Hepatocyte (in vitro differentiated cells): ENCODE data around the gene POLG. TPM values are rescaled to one million over a fixed set of nuclear protein-coding genes. Genes with fewer than 3 reads are reported as not detected.
"Not testable (repeated sequence)": the region's sequence is repeated elsewhere in the genome, so short reads cannot be mapped to it uniquely, and the experiment has no call there.

Experiments used
- DNase-seq: peaks from one replicate; pipeline ENCODE4 v3.0.0-alpha.2; 2016; ENCODE audit warnings: low spot score
- H2AFZ ChIP-seq: fragments of 200-600 bp; sonication (generic); 2 replicates; pipeline ENCODE4 v1.6.0; 2016; ENCODE audit warnings: antibody characterized with exemption, mild to moderate bottlenecking
- H3K27ac ChIP-seq: fragments of 200-600 bp; sonication (generic); 2 replicates; pipeline ENCODE4 v1.5.1; 2016; ENCODE audit warnings: mild to moderate bottlenecking
- H3K27me3 ChIP-seq: fragments of 200-600 bp; sonication (generic); 2 replicates; pipeline ENCODE4 v1.6.1; 2016
- H3K36me3 ChIP-seq: fragments of 200-600 bp; sonication (generic); replicated peaks from 2 replicates; pipeline ENCODE4 v1.5.1; 2016; ENCODE audit warnings: low read depth; ENCODE audit not compliant: insufficient read depth
- H3K4me1 ChIP-seq: fragments of 200-600 bp; sonication (generic); 2 replicates; pipeline ENCODE4 v1.5.1; 2016; ENCODE audit warnings: mild to moderate bottlenecking, moderate library complexity; ENCODE audit not compliant: insufficient read depth
- H3K4me2 ChIP-seq: fragments of 200-600 bp; sonication (generic); 2 replicates; pipeline ENCODE4 v1.6.0; 2016
- H3K4me3 ChIP-seq: fragments of 200-600 bp; sonication (generic); 2 replicates; pipeline ENCODE4 v1.5.1; 2016; ENCODE audit warnings: mild to moderate bottlenecking
- H3K79me2 ChIP-seq: fragments of 200-600 bp; sonication (generic); 2 replicates; pipeline ENCODE4 v1.6.0; 2017; ENCODE audit warnings: mild to moderate bottlenecking
- H3K9me2 ChIP-seq: fragments of 200-600 bp; sonication (generic); replicated peaks from 2 replicates; pipeline ENCODE4 v1.6.0; 2017; ENCODE audit warnings: mild to moderate bottlenecking; ENCODE audit not compliant: insufficient read depth
- H3K9me3 ChIP-seq: fragments of 200-600 bp; sonication (generic); 2 replicates; pipeline ENCODE4 v1.5.1; 2016; ENCODE audit warnings: low read depth, mild to moderate bottlenecking
- H4K20me1 ChIP-seq: fragments of 200-600 bp; sonication (generic); 2 replicates; pipeline ENCODE4 v1.6.0; 2016; ENCODE audit warnings: mild to moderate bottlenecking; ENCODE audit not compliant: insufficient read depth, poor library complexity, severe bottlenecking
- CTCF ChIP-seq: fragments of 200-600 bp; sonication (generic); IDR thresholded peaks from 2 replicates; pipeline ENCODE4 v1.5.1; 2016; ENCODE audit warnings: antibody characterized with exemption, mild to moderate bottlenecking; ENCODE audit not compliant: poor library complexity
- EZH2 ChIP-seq: fragments of 200-600 bp; sonication (generic); IDR thresholded peaks from 2 replicates; pipeline ENCODE4 v1.6.1; 2016; ENCODE audit warnings: antibody characterized with exemption, mild to moderate bottlenecking, borderline replicate concordance
- EZH2phosphoT487 ChIP-seq: fragments of 200-600 bp; sonication (generic); IDR thresholded peaks from one replicate; pipeline ENCODE4 v1.6.1; 2018; ENCODE audit warnings: antibody characterized with exemption, mild to moderate bottlenecking, low read depth, moderate library complexity; ENCODE audit not compliant: unreplicated experiment, severe bottlenecking
- WGBS: methylation state at CpG from one replicate; pipeline ENCODE4 v1.1.6; 2016; ENCODE audit warnings: low lambda C conversion rate; ENCODE audit errors: missing lambda C conversion rate; 5-methylcytosine and 5-hydroxymethylcytosine counted together
- polyA plus RNA-seq: library from polyadenylated mRNA; unstranded; fragments of >200 nt; fragmentation: Nextera tagmentation; extraction: Ambion mirVana; gene quantifications from 2 replicates; pipeline ENCODE4 v1.2.1, GENCODE V29; 2016
- total RNA-seq: library from RNA; depleted of rRNA; stranded (reverse); fragments of >200 nt; gene quantifications from 2 replicates; pipeline ENCODE4 v1.2.3, GENCODE V29; 2014

POLG gene
- total and polyA plus RNA-seq, 2 experiments from 2014 or later = 34.0 to 54.0 TPM

GRCh38 chr15:89291934-89292438, 42.6 kb downstream of the POLG start:
- Histone ChIP-seq H3K27ac (no peak overlapping the region), H3K79me2 (no peaks in the 10 kb centered on the region), H3K9me3 (no peaks in the 10 kb centered on the region), H3K9me2 (no peaks in the 10 kb centered on the region), H3K4me1 (no peaks in the 10 kb centered on the region), H3K4me2 (no peak overlapping the region), H3K4me3 (no peak overlapping the region), H2AFZ (no peak overlapping the region), H3K27me3 (no peaks in the 10 kb centered on the region), H4K20me1 (no peaks in the 10 kb centered on the region), H3K36me3 (no peaks in the 10 kb centered on the region)
- WGBS = 94% methylated on average over 2 of the region's 2 CpGs
- TF ChIP-seq EZH2phosphoT487 = no peak
- no peak for TF ChIP-seq EZH2
- TF ChIP-seq CTCF = no peak
- DNase-seq = no peak

- Histone ChIP-seq H3K4me2 (no peak overlapping the region), H3K36me3 (no peaks in the 10 kb centered on the region), H3K27me3 (no peaks in the 10 kb centered on the region), H3K27ac (no peak overlapping the region), H3K4me3 (no peak overlapping the region), H3K9me3 (no peaks in the 10 kb centered on the region), H3K9me2 (no peaks in the 10 kb centered on the region), H4K20me1 (no peaks in the 10 kb centered on the region), H3K4me1 (no peaks in the 10 kb centered on the region), H3K79me2 (no peaks in the 10 kb centered on the region), H2AFZ (no peak overlapping the region)
- 91% methylated on average over 4 of the region's 4 CpGs for WGBS
- no peak for DNase-seq
- no peak for TF ChIP-seq EZH2
- no peak for TF ChIP-seq EZH2phosphoT487
- no peak for TF ChIP-seq CTCF
Measured at GRCh38 chr15:89283201-89283600, 51.4 kb downstream of the POLG start.

- Histone ChIP-seq H3K4me1 (no peaks in the 10 kb centered on the region), H3K9me2 (no peaks in the 10 kb centered on the region), H3K27me3 (no peaks in the 10 kb centered on the region), H4K20me1 (no peaks in the 10 kb centered on the region), H3K36me3 (no peaks in the 10 kb centered on the region), H3K79me2 (no peaks in the 10 kb centered on the region), H3K4me2 (no peak overlapping the region), H3K9me3 (no peaks in the 10 kb centered on the region), H3K4me3 (no peak overlapping the region), H3K27ac (no peak overlapping the region), H2AFZ (no peak overlapping the region)
- no peak for DNase-seq
- TF ChIP-seq EZH2phosphoT487 (no peak), CTCF (no peak), EZH2 (no peak)
- WGBS = 98% methylated on average over 4 of the region's 4 CpGs
Measured at GRCh38 chr15:89282631-89283030, 52.0 kb downstream of the POLG start.

- Histone ChIP-seq H3K36me3 (no peaks in the 10 kb centered on the region), H3K4me2 (no peak overlapping the region), H4K20me1 (no peaks in the 10 kb centered on the region), H3K9me2 (no peaks in the 10 kb centered on the region), H3K4me1 (no peaks in the 10 kb centered on the region), H3K79me2 (no peaks in the 10 kb centered on the region), H3K27ac (no peak overlapping the region), H3K27me3 (no peaks in the 10 kb centered on the region), H3K9me3 (no peaks in the 10 kb centered on the region), H2AFZ (no peak overlapping the region), H3K4me3 (no peak overlapping the region)
- WGBS = 92% methylated on average over 1 of the region's 1 CpG
- no peak for DNase-seq
- TF ChIP-seq EZH2 (no peak), EZH2phosphoT487 (no peak), CTCF (no peak)
Measured at GRCh38 chr15:89278307-89278706, 56.3 kb downstream of the POLG start.

- DNase-seq, H3K9me2 ChIP-seq, H3K9me3 ChIP-seq, H2AFZ ChIP-seq, H3K4me3 ChIP-seq, H3K36me3 ChIP-seq, H4K20me1 ChIP-seq, H3K4me1 ChIP-seq, H3K4me2 ChIP-seq, H3K27ac ChIP-seq, H3K79me2 ChIP-seq, H3K27me3 ChIP-seq: not testable (repeated sequence)
- 95% methylated on average over 4 of the region's 4 CpGs for WGBS
Measured at GRCh38 chr15:89277281-89277680, 57.3 kb downstream of the POLG start.
